Spleen (tissue), 7 donors: ENCODE results near the gene KLF13.

Experiments used
- CTCF ChIP-seq, 11 experiments: fragments of 200-600 bp in 7 of 11; fragments of 450-650 bp in 4 of 11; sonication (generic) in 4 of 11; IDR thresholded peaks in 8 of 11; conservative IDR thresholded peaks in 3 of 11; 1 replicate in 7 of 11; 2 replicates in 4 of 11; pipeline versions ENCODE4 v1.4.0 to v1.8.0; 2016 to 2021; ENCODE audit warnings: antibody characterized with exemption in 11 of 11, inconsistent platforms in 4 of 11, mild to moderate bottlenecking in 1 of 11
- POLR2A ChIP-seq, 3 donors: fragments of 450-650 bp; IDR thresholded peaks; one replicate each; pipeline ENCODE4 v1.5.1; 2017; ENCODE audit warnings: antibody characterized with exemption in 3 of 3, mild to moderate bottlenecking in 1 of 3
- donor health status: DM: no; HTN: no; CAD: no; lungs with moderate emphysema.
- donor health status: DM: no; HTN: no; CAD: no.
- donor health status: DM: no; HTN: no; CAD: no.

GRCh38 chr15:31340592-31340991 lies 14.0 kb downstream of the KLF13 start:
- TF ChIP-seq CTCF (IDR thresholded peaks at IDR 0.05 in 8 of 11, conservative IDR thresholded peaks at IDR 0.05 in 3 of 11), result no peak
- no peak for TF ChIP-seq POLR2A (IDR thresholded peaks at IDR 0.05)
